ENCODE results near the gene GPI.

GRCh38 chr19:34316247-34316646, 48.7 kb upstream of the GPI start:
- TF ChIP-seq CTCF (IDR thresholded peaks at IDR 0.05; ENCODE audit: extremely low read depth in 1 of 2, insufficient read depth in 1 of 2, low read depth in 1 of 2, low read length in 2 of 2), result no peak
- no peak for TF ChIP-seq POLR2A (IDR thresholded peaks at IDR 0.05; ENCODE audit: low read depth, low read length)
- TF ChIP-seq POLR2AphosphoS5 (IDR thresholded peaks at IDR 0.05; ENCODE audit: insufficient read depth, low read depth, low read length), result no peak
- TF ChIP-seq EZH2 (IDR thresholded peaks at IDR 0.05; ENCODE audit: borderline replicate concordance, low read depth, low read length, severe bottlenecking), result no peak
- no peak for TF ChIP-seq MAX (IDR thresholded peaks at IDR 0.05; ENCODE audit: insufficient read depth, insufficient read length)
- TF ChIP-seq JUN (IDR thresholded peaks at IDR 0.05; ENCODE audit: borderline replicate concordance, insufficient read depth, insufficient read length, low read depth), result no peak
- no peak for TF ChIP-seq MYC (IDR thresholded peaks at IDR 0.05; ENCODE audit: low read depth, low read length)
